SU-DHL-6 (cell line): ENCODE data around the gene PRPF39.

Experiments used
- CTCF ChIP-seq: fragments of 200-600 bp; sonication (generic); IDR thresholded peaks from one replicate; pipeline ENCODE4 v1.5.1; 2017; ENCODE audit warnings: antibody characterized with exemption, mild to moderate bottlenecking, low read length, moderate library complexity; ENCODE audit not compliant: insufficient read depth, poor library complexity, severe bottlenecking
- EZH2phosphoT487 ChIP-seq: fragments of 200-600 bp; sonication (generic), shearing (Covaris generic); conservative IDR thresholded peaks from 2 replicates; pipeline ENCODE4 v1.6.1; 2018; ENCODE audit warnings: mild to moderate bottlenecking, antibody characterized with exemption, low read length, moderate library complexity, mixed read lengths

- TF ChIP-seq CTCF (no peak), EZH2phosphoT487 (no peak)
Measured at GRCh38 chr14:45065956-45066355, 18.0 kb upstream of the PRPF39 start.
